NCI-H146 treated with DMSO at 0.1 percent for 48 hours (cell line): ENCODE data around the gene LYPD6.
"Not testable (repeated sequence)": the region's sequence is repeated elsewhere in the genome, so short reads cannot be mapped to it uniquely, and the experiment has no call there.

Experiments used
- DNase-seq: peaks from one replicate; lab custom pipeline; 2025; ENCODE audit not compliant: unreplicated experiment; lab: John Stamatoyannopoulos, UW

The LYPD6 gene

DNA sequence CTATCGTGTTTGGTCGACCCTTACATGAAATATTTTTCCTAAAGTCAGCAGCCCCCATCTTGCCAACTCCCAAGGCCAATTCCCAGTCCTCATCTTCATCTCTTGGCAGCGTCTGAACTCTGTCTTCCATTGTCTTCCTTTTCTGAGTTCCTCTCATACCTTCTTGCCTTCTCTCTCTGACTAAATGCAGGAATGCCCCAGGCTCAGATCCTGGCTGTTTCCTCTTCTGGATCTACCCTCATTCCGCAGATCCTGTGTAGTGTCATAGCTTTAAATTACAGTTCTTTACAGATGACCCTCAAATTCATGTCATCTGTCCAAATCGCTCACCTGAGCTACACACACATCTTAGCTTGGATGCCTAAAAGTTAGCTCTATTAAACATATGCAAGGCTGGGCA is 162.5 kb downstream of the LYPD6 start:
- DNase-seq = no peak

DNA sequence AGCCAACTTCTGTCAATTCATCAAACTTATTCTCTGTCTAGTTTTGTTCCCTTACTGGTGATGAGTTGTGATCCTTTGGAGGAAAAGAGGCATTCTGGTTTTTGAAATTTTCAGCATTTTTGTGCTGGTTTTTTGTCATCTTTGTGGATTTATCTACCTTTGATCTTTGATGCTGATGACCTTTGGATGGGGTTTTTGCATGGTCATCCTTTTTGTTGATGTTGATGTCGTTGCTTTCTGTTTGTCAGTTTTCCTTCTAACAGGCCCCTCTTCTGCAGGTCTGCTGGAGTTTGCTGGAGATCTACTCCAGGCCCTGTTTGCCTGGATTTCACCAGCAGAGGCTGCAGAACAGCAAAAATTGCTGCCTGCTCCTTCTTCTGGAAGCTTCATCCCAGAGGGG is 168.8 kb downstream of the LYPD6 start:
- DNase-seq = not testable (repeated sequence)

DNA sequence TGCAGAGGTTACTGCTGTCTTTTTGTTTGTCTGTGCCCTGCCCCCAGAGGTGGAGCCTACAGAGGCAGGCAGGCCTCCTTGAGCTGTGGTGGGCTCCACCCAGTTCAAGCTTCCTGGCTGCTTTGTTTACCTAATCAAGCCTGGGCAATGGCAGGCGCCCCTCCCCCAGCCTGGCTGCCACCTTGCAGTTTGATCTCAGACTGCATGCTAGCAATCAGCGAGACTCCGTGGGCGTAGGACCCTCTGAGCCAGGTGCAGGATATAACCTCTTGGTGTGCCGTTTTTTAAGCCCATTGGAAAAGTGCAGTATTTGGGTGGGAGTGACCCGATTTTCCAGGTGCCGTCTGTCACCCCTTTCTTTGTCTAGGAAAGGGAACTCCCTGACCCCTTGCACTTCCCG is 176.4 kb downstream of the LYPD6 start:
- not testable (repeated sequence) for DNase-seq

DNA sequence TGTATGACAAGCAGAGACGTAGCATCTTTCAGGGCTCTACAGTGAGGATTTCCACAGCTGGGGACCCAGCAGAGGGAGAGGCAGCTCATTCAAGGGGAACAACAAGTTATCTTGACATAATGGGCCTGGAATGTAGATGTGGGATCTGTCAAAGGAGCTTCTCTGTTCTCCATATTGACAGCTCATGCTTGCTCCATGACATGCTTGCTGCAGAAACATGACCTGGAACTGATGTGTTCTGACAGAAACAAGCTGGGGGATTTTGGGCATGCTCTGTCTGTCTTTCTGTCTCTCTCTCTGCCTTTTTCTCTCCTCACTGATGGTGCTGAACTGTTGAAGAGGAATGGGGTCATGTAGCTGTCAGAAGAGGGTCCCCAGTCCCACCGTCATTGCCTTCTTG is 177.6 kb downstream of the LYPD6 start:
- DNase-seq = no peak

DNA sequence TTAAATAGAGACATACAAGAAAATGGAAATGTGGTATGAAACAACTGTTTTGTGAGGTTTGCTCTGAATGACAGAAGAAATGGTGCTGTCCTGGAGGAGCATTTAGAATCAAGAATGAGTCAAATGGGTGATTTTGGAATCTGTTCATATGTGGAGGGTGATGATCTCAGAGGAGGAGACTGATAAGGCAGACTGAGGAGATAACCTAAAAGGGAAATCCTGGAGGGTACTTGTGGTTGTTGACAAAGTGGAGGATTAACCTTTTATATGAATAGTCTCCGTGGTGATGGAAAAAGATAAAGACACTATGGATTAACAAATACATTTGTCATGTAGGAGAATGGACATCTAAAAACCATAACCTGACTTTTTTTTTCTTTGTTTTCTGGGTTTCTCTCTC is 183.1 kb downstream of the LYPD6 start:
- no peak for DNase-seq
